Fibroblast of lung (primary cell): Measurements from ENCODE around the gene CTTNBP2NL. TPM values are rescaled to one million over a fixed set of nuclear protein-coding genes. Genes with fewer than 3 reads are reported as not detected.

Experiments
- DNase-seq, 2 donors: peaks; one replicate each; pipeline versions ENCODE4 v3.0.0 to v3.0.0-alpha.2; 2010; ENCODE audit warnings: low read depth in 2 of 2
- H2AFZ ChIP-seq: 2 replicates; pipeline ENCODE4 v1.5.1; 2012; ENCODE audit warnings: low read length, control low read depth, inconsistent platforms
- H3K27ac ChIP-seq: 2 replicates; pipeline ENCODE4 v1.5.1; 2011; ENCODE audit warnings: low read length, control low read depth; ENCODE audit not compliant: insufficient read depth
- H3K27me3 ChIP-seq: 2 replicates; pipeline ENCODE4 v1.5.1; 2011; ENCODE audit warnings: mild to moderate bottlenecking, low read length; ENCODE audit not compliant: control insufficient read depth, insufficient read depth
- H3K36me3 ChIP-seq: 2 replicates; pipeline ENCODE4 v1.5.1; 2011; ENCODE audit warnings: low read length; ENCODE audit not compliant: control insufficient read depth, insufficient read depth
- H3K4me1 ChIP-seq: 2 replicates; pipeline ENCODE4 v1.5.1; 2011; ENCODE audit warnings: low read length; ENCODE audit not compliant: control insufficient read depth, insufficient read depth; ENCODE audit errors: extremely low read depth
- H3K4me2 ChIP-seq: 2 replicates; pipeline ENCODE4 v1.5.1; 2011; ENCODE audit warnings: low read length, control low read depth; ENCODE audit not compliant: insufficient read depth; ENCODE audit errors: extremely low read depth
- H3K4me3 ChIP-seq, 4 experiments: fragments of 200-600 bp in 1 of 4; sonication (generic) in 1 of 4; replicated peaks in 1 of 4; 2 replicates each; pipeline ENCODE4 v1.5.1; 2011 to 2016; ENCODE audit warnings: low read length in 4 of 4, low read depth in 3 of 4, mild to moderate bottlenecking in 3 of 4, control low read depth in 2 of 4, inconsistent platforms in 1 of 4, mixed read lengths in 1 of 4; ENCODE audit not compliant: insufficient read depth in 1 of 4; ENCODE audit errors: control extremely low read depth in 1 of 4
- H3K79me2 ChIP-seq: 2 replicates; pipeline ENCODE4 v1.5.1; 2012; ENCODE audit warnings: mild to moderate bottlenecking, low read length, inconsistent platforms; ENCODE audit not compliant: control insufficient read depth, insufficient read depth
- H3K9ac ChIP-seq: 2 replicates; pipeline ENCODE4 v1.5.1; 2011; ENCODE audit warnings: mild to moderate bottlenecking, low read length, control low read depth; ENCODE audit not compliant: insufficient read depth
- H3K9me3 ChIP-seq: 2 replicates; pipeline ENCODE4 v1.5.1; 2012; ENCODE audit warnings: low read depth, low read length; ENCODE audit not compliant: control insufficient read depth, insufficient read depth
- H4K20me1 ChIP-seq: 2 replicates; pipeline ENCODE4 v1.5.1; 2011; ENCODE audit warnings: low read length; ENCODE audit not compliant: control insufficient read depth, insufficient read depth; ENCODE audit errors: extremely low read depth
- CTCF ChIP-seq, 2 donors: IDR thresholded peaks in 1 of 2; conservative IDR thresholded peaks in 1 of 2; 1 replicate in 1 of 2; 2 replicates in 1 of 2; pipeline ENCODE4 v1.5.1; 2011 to 2012; ENCODE audit warnings: low read length in 2 of 2, control low read depth in 1 of 2, inconsistent platforms in 1 of 2, low read depth in 1 of 2, mild to moderate bottlenecking in 1 of 2
- EZH2 ChIP-seq: IDR thresholded peaks from 2 replicates; pipeline ENCODE4 v1.5.1; 2012; ENCODE audit warnings: low read length, control low read depth, mild to moderate bottlenecking; ENCODE audit errors: missing control alignments
- polyA plus RNA-seq, 2 donors: library from polyadenylated mRNA; depleted of rRNA in 1 of 2; stranded (reverse) in 1 of 2; unstranded in 1 of 2; fragments of >200 nt; gene quantifications; 2 replicates each; pipeline ENCODE4 v1.2.1, GENCODE V29; 2011 to 2012; ENCODE audit warnings: missing spikeins in 1 of 2
- total RNA-seq: library from RNA; depleted of rRNA; stranded (reverse); fragments of >200 nt; gene quantifications from 2 replicates; pipeline ENCODE4 v1.2.1, GENCODE V29; 2014

The CTTNBP2NL gene
- total and polyA plus RNA-seq, 2 donors (not counting 1 experiment from before 2014, with no cell fraction given) = 18.5 to 26.8 TPM

GRCh38 chr1:112509660-112510178 lies 113.7 kb downstream of the CTTNBP2NL start:
- Histone ChIP-seq H3K27ac (no peak overlapping the region), H2AFZ (no peak overlapping the region), H3K36me3 (no peaks in the 10 kb centered on the region), H3K79me2 (no peaks in the 10 kb centered on the region), H3K4me3 (no peak overlapping the region), H3K9ac (no peak overlapping the region), H3K4me2 (no peak overlapping the region), H4K20me1 (no peaks in the 10 kb centered on the region), H3K9me3 (no peaks in the 10 kb centered on the region), H3K4me1 (peaks cover 4% of the 10 kb centered on the region), H3K27me3 (peaks cover 16% of the 10 kb centered on the region)
- DNase-seq = no peak
- TF ChIP-seq CTCF (conservative IDR thresholded peaks at IDR 0.05 in 1 of 2, IDR thresholded peaks at IDR 0.05 in 1 of 2; ENCODE audit: low read depth in 1 of 2, low read length in 2 of 2) = no peak
- TF ChIP-seq EZH2 = no peak

- H4K20me1 ChIP-seq = no peaks in the 10 kb centered on the region
- H3K27me3 ChIP-seq = peaks cover 14% of the 10 kb centered on the region
- H3K27ac ChIP-seq = no peak overlapping the region
- H3K9ac ChIP-seq = no peak overlapping the region
- no peaks in the 10 kb centered on the region for H3K36me3 ChIP-seq
- H3K4me3 ChIP-seq = no peak overlapping the region
- DNase-seq = no peak
- no peaks in the 10 kb centered on the region for H3K79me2 ChIP-seq
- H3K9me3 ChIP-seq = no peaks in the 10 kb centered on the region
- peaks cover 11% of the 10 kb centered on the region for H3K4me1 ChIP-seq
- TF ChIP-seq CTCF (conservative IDR thresholded peaks at IDR 0.05 in 1 of 2, IDR thresholded peaks at IDR 0.05 in 1 of 2; ENCODE audit: low read depth in 1 of 2, low read length in 2 of 2) (no peak), EZH2 (no peak)
- H2AFZ ChIP-seq = no peak overlapping the region
- no peak overlapping the region for H3K4me2 ChIP-seq
Measured at GRCh38 chr1:112510340-112510739, 114.3 kb downstream of the CTTNBP2NL start.

Other genes with a start within 250 kb of the CTTNBP2NL start
- gene WNT2B, start 112.8 kb downstream of the CTTNBP2NL start, total RNA-seq = 1.5 and 3.5 TPM in 2 replicates
- gene WNT2B, start 112.8 kb downstream of the CTTNBP2NL start, polyA plus RNA-seq = 1.3 and 2.0 TPM in 2 replicates
- gene ST7L, start 222.9 kb downstream of the CTTNBP2NL start, total RNA-seq = 16.9 and 18.0 TPM in 2 replicates
- gene ST7L, start 222.9 kb downstream of the CTTNBP2NL start, polyA plus RNA-seq = 14.0 and 14.6 TPM in 2 replicates
- 155 and 201 TPM in 2 replicates for gene CAPZA1, start 223.6 kb downstream of the CTTNBP2NL start, total RNA-seq
- gene CAPZA1, start 223.6 kb downstream of the CTTNBP2NL start, polyA plus RNA-seq = 262 and 341 TPM in 2 replicates